HG03378 (cell line): ENCODE data around the gene PTPRC.

Source experiments
- ATAC-seq: cut with Tn5 transposase; IDR thresholded peaks from one replicate; pipeline ENCODE4 v1.9.1; 2021; ENCODE audit warnings: mild to moderate bottlenecking, moderate library complexity; ENCODE audit not compliant: unreplicated experiment

The PTPRC gene

GRCh38 chr1:198749279-198749678 is 110.4 kb downstream of the PTPRC start:
- ATAC-seq = no peak

- no peak for ATAC-seq
Measured at GRCh38 chr1:198750081-198750480, 111.2 kb downstream of the PTPRC start.

GRCh38 chr1:198751741-198752140 is 112.9 kb downstream of the PTPRC start:
- no peak for ATAC-seq

- ATAC-seq = no peak
Measured at GRCh38 chr1:198754670-198755069, 115.8 kb downstream of the PTPRC start.

GRCh38 chr1:198755715-198756114 is 116.9 kb downstream of the PTPRC start:
- no peak for ATAC-seq

GRCh38 chr1:198756470-198756869 is 117.6 kb downstream of the PTPRC start:
- ATAC-seq = no peak

- no peak for ATAC-seq
Measured at GRCh38 chr1:198761859-198762616, 123.2 kb downstream of the PTPRC start.

- no peak for ATAC-seq
Measured at GRCh38 chr1:198763298-198763714, 124.5 kb downstream of the PTPRC start.

GRCh38 chr1:198764748-198765147 is 125.9 kb downstream of the PTPRC start:
- ATAC-seq = no peak

- no peak for ATAC-seq
Measured at GRCh38 chr1:198765416-198765815, 126.6 kb downstream of the PTPRC start.

GRCh38 chr1:198771563-198772153 is 132.8 kb downstream of the PTPRC start:
- no peak for ATAC-seq

- no peak for ATAC-seq
Measured at GRCh38 chr1:198772626-198773025, 133.8 kb downstream of the PTPRC start.

GRCh38 chr1:198773030-198773429 is 134.2 kb downstream of the PTPRC start:
- ATAC-seq = no peak

- no peak for ATAC-seq
Measured at GRCh38 chr1:198773523-198773922, 134.7 kb downstream of the PTPRC start.

- no peak for ATAC-seq
Measured at GRCh38 chr1:198774421-198774820, 135.6 kb downstream of the PTPRC start.

- no peak for ATAC-seq
Measured at GRCh38 chr1:198775606-198776005, 136.8 kb downstream of the PTPRC start.

GRCh38 chr1:198776602-198777029 is 137.8 kb downstream of the PTPRC start:
- ATAC-seq = no peak

GRCh38 chr1:198778049-198778448 is 139.2 kb downstream of the PTPRC start:
- ATAC-seq = no peak

- ATAC-seq = no peak
Measured at GRCh38 chr1:198780376-198780775, 141.5 kb downstream of the PTPRC start.

- ATAC-seq = peak; percentile 86
Measured at GRCh38 chr1:198788561-198789064, 149.8 kb downstream of the PTPRC start.

GRCh38 chr1:198793714-198794113 is 154.9 kb downstream of the PTPRC start:
- no peak for ATAC-seq

GRCh38 chr1:198794498-198794897 is 155.7 kb downstream of the PTPRC start:
- ATAC-seq = no peak
